ENCODE data around the gene LITAFD.
A peak's percentile ranks its signal among the peaks of the same experiment; 100 is the strongest.
"Not testable (repeated sequence)": the region's sequence is repeated elsewhere in the genome, so short reads cannot be mapped to it uniquely, and the experiment has no call there.

LITAFD gene

GRCh38 chr16:8905168-8905762 lies 23.1 kb downstream of the LITAFD start:
- no peak for TF ChIP-seq POLR2A (IDR thresholded peaks at IDR 0.05; ENCODE audit: low read length)
- TF ChIP-seq GATA1 (IDR thresholded peaks at IDR 0.05; ENCODE audit: low read depth, low read length), result no peak
- DNase-seq, result peak; percentile 45 to 61

- TF ChIP-seq GATA1 (IDR thresholded peaks at IDR 0.05; ENCODE audit: low read depth, low read length) (no peak), POLR2A (IDR thresholded peaks at IDR 0.05; ENCODE audit: low read length) (no peak)
- DNase-seq, result peak in 1 of 2 experiments; percentile 21
Measured at GRCh38 chr16:8905795-8906591, 23.8 kb downstream of the LITAFD start.

GRCh38 chr16:8907096-8907495 lies 24.9 kb downstream of the LITAFD start:
- no peak for TF ChIP-seq GATA1 (IDR thresholded peaks at IDR 0.05; ENCODE audit: low read depth, low read length)
- no peak for TF ChIP-seq POLR2A (IDR thresholded peaks at IDR 0.05; ENCODE audit: low read length)
- DNase-seq, result no peak

- DNase-seq, result peak in 1 of 2 experiments; percentile 38
- TF ChIP-seq POLR2A (IDR thresholded peaks at IDR 0.05; ENCODE audit: low read length) (no peak), GATA1 (IDR thresholded peaks at IDR 0.05; ENCODE audit: low read depth, low read length) (no peak)
Measured at GRCh38 chr16:8908810-8909468, 26.8 kb downstream of the LITAFD start.

- TF ChIP-seq GATA1 (IDR thresholded peaks at IDR 0.05; ENCODE audit: low read depth, low read length) (no peak), POLR2A (IDR thresholded peaks at IDR 0.05; ENCODE audit: low read length) (no peak)
- no peak for DNase-seq
Measured at GRCh38 chr16:8910811-8911210, 28.7 kb downstream of the LITAFD start.

- DNase-seq, result no peak
- TF ChIP-seq GATA1 (IDR thresholded peaks at IDR 0.05; ENCODE audit: low read depth, low read length) (no peak), POLR2A (IDR thresholded peaks at IDR 0.05; ENCODE audit: low read length) (no peak)
Measured at GRCh38 chr16:8912793-8913192, 30.6 kb downstream of the LITAFD start.

GRCh38 chr16:8914098-8914497 lies 31.9 kb downstream of the LITAFD start:
- DNase-seq, result no peak
- TF ChIP-seq GATA1 (IDR thresholded peaks at IDR 0.05; ENCODE audit: low read depth, low read length), result no peak

- TF ChIP-seq GATA1 (IDR thresholded peaks at IDR 0.05; ENCODE audit: low read depth, low read length) (no peak), POLR2A (IDR thresholded peaks at IDR 0.05; ENCODE audit: low read length) (no peak)
- DNase-seq, result no peak
Measured at GRCh38 chr16:8915722-8916301, 33.7 kb downstream of the LITAFD start.

GRCh38 chr16:8916541-8917225 lies 34.5 kb downstream of the LITAFD start:
- TF ChIP-seq GATA1 (IDR thresholded peaks at IDR 0.05; ENCODE audit: low read depth, low read length) (no peak), POLR2A (IDR thresholded peaks at IDR 0.05; ENCODE audit: low read length) (no peak)
- DNase-seq, result no peak

GRCh38 chr16:8917336-8917735 lies 35.2 kb downstream of the LITAFD start:
- not testable (repeated sequence) for DNase-seq

- DNase-seq, result no peak
- no peak for TF ChIP-seq GATA1 (IDR thresholded peaks at IDR 0.05; ENCODE audit: low read depth, low read length)
- TF ChIP-seq POLR2A (IDR thresholded peaks at IDR 0.05; ENCODE audit: low read length), result no peak
Measured at GRCh38 chr16:8919089-8919933, 37.2 kb downstream of the LITAFD start.

GRCh38 chr16:8919934-8920462 lies 37.8 kb downstream of the LITAFD start:
- no peak for DNase-seq
- TF ChIP-seq POLR2A (IDR thresholded peaks at IDR 0.05; ENCODE audit: low read length), result no peak
- no peak for TF ChIP-seq GATA1 (IDR thresholded peaks at IDR 0.05; ENCODE audit: low read depth, low read length)
